Omental fat pad (tissue), 4 donors: ENCODE data around the gene CASR. TPM values are rescaled to one million over a fixed set of nuclear protein-coding genes. Genes with fewer than 3 reads are reported as not detected.

ENCODE experiments used
- ATAC-seq: fragments of 150-250 bp; one replicate; pipeline ENCODE4 v1.9.1; 2016; ENCODE audit warnings: mild to moderate bottlenecking, moderate library complexity; ENCODE audit not compliant: low FRiP score
- DNase-seq: peaks from one replicate; pipeline ENCODE4 v3.0.0-alpha.2; 2019; ENCODE audit warnings: low spot score
- CTCF ChIP-seq, 3 donors: fragments of 450-650 bp; IDR thresholded peaks; one replicate each; pipeline ENCODE4 v1.5.1; 2016 to 2017; ENCODE audit warnings: antibody characterized with exemption in 3 of 3, mild to moderate bottlenecking in 3 of 3, moderate library complexity in 2 of 3
- total RNA-seq, 4 donors: library from RNA; depleted of rRNA; stranded (reverse); fragments of >200 nt; gene quantifications; one replicate each; pipeline ENCODE4 v1.1.0, GENCODE V29; 2016

The CASR gene
- total RNA-seq, 4 donors from 2014 or later = not detected

GRCh38 chr3:122255757-122256439, 72.4 kb downstream of the CASR start:
- TF ChIP-seq CTCF (IDR thresholded peaks at IDR 0.05) = no peak
- DNase-seq (no peak), ATAC-seq (no peak)

GRCh38 chr3:122257644-122258364, 74.3 kb downstream of the CASR start:
- DNase-seq = no peak
- ATAC-seq = no peak
- no peak for TF ChIP-seq CTCF (IDR thresholded peaks at IDR 0.05)

GRCh38 chr3:122258757-122259371, 75.4 kb downstream of the CASR start:
- ATAC-seq = no peak
- TF ChIP-seq CTCF (IDR thresholded peaks at IDR 0.05) = no peak
- no peak for DNase-seq

- DNase-seq (no peak), ATAC-seq (no peak)
- no peak for TF ChIP-seq CTCF (IDR thresholded peaks at IDR 0.05)
Measured at GRCh38 chr3:122260206-122260605, 76.7 kb downstream of the CASR start.

GRCh38 chr3:122263058-122263457, 79.6 kb downstream of the CASR start:
- ATAC-seq (no peak), DNase-seq (no peak)
- TF ChIP-seq CTCF (IDR thresholded peaks at IDR 0.05) = no peak

GRCh38 chr3:122263974-122264588, 80.6 kb downstream of the CASR start:
- ATAC-seq (no peak), DNase-seq (no peak)
- no peak for TF ChIP-seq CTCF (IDR thresholded peaks at IDR 0.05)
